ENCODE results near the gene TENM4. TPM values are rescaled to one million over a fixed set of nuclear protein-coding genes. Genes with fewer than 3 reads are reported as not detected.

Gene TENM4
- polyA plus RNA-seq, 3 donors, result 0.31 to 1.7 TPM; not detected in 1

- H2AFZ ChIP-seq (ENCODE audit: insufficient read depth, low read depth, low read length, poor library complexity, severe bottlenecking), result no peak overlapping the region
- Mint-ChIP-seq H3K9me3 (peaks cover 10 to 33% (median 21%) of the 10 kb centered on the region in 7 donors), H3K4me1 (no peaks in the 10 kb centered on the region), H3K27ac (no peak overlapping the region), H3K27me3 (ENCODE audit: low read depth in 3 of 3) (peaks cover 3 to 9% (median 6%) of the 10 kb centered on the region in 3 donors), H3K36me3 (no peaks in the 10 kb centered on the region), H3K4me3 (no peak overlapping the region)
- DNase-seq, result no peak
- no peaks in the 10 kb centered on the region for H3K79me2 ChIP-seq (ENCODE audit: insufficient read depth, low read length)
- H3K4me3 ChIP-seq (replicated peaks in 1 of 3; ENCODE audit: low read depth in 2 of 3, low read length in 3 of 3), result no peak overlapping the region
- intact Hi-C loops (cut with micrococcal nuclease), result no loop called here
- 78% methylated on average over 4 of the region's 5 CpGs for WGBS (ENCODE audit: insufficient coverage)
- H3K9ac ChIP-seq (ENCODE audit: insufficient read depth, low read length, poor library complexity, severe bottlenecking), result no peak overlapping the region
- H3K9me3 ChIP-seq (replicated peaks in 1 of 2; ENCODE audit: control insufficient read depth in 1 of 2, insufficient read depth in 1 of 2, low read length in 2 of 2), result peaks cover 5 to 15% of the 10 kb centered on the region in 2 donors
- no peaks in the 10 kb centered on the region for H3K36me3 ChIP-seq (replicated peaks in 1 of 2; ENCODE audit: control insufficient read depth in 1 of 2, insufficient read depth in 2 of 2, low read length in 2 of 2)
- no peaks in the 10 kb centered on the region for H3K27me3 ChIP-seq (ENCODE audit: control insufficient read depth in 2 of 2, insufficient read depth in 2 of 2, low read length in 2 of 2)
- no peak overlapping the region for H3K4me2 ChIP-seq (replicated peaks; ENCODE audit: extremely low read depth, low read length, poor library complexity, severe bottlenecking)
- no peak overlapping the region for H3K27ac ChIP-seq (ENCODE audit: low read depth in 1 of 2, low read length in 2 of 2)
- no peaks in the 10 kb centered on the region for H3K4me1 ChIP-seq (ENCODE audit: control insufficient read depth in 1 of 2, insufficient read depth in 2 of 2, low read length in 2 of 2)
- no peak for TF ChIP-seq CTCF (IDR thresholded peaks at IDR 0.05)
- H4K20me1 ChIP-seq (ENCODE audit: insufficient read depth, low read length), result no peaks in the 10 kb centered on the region
These were observed 818.2 kb downstream of the TENM4 start for GRCh38 chr11:78622666-78623065.

GRCh38 chr11:78620159-78620558 lies 820.7 kb downstream of the TENM4 start:
- no peak overlapping the region for H3K4me2 ChIP-seq (replicated peaks; ENCODE audit: extremely low read depth, low read length, poor library complexity, severe bottlenecking)
- H3K79me2 ChIP-seq (ENCODE audit: insufficient read depth, low read length), result no peaks in the 10 kb centered on the region
- no CpG with 5 or more reads among the region's 2 CpGs for WGBS (ENCODE audit: insufficient coverage)
- H3K36me3 ChIP-seq (replicated peaks in 1 of 2; ENCODE audit: control insufficient read depth in 1 of 2, insufficient read depth in 2 of 2, low read length in 2 of 2), result no peaks in the 10 kb centered on the region
- no peak overlapping the region for H3K27ac ChIP-seq (ENCODE audit: low read depth in 1 of 2, low read length in 2 of 2)
- no peaks in the 10 kb centered on the region for H3K4me1 ChIP-seq (ENCODE audit: control insufficient read depth in 1 of 2, insufficient read depth in 2 of 2, low read length in 2 of 2)
- Mint-ChIP-seq H3K27ac (no peak overlapping the region), H3K4me3 (no peak overlapping the region), H3K4me1 (no peaks in the 10 kb centered on the region), H3K36me3 (no peaks in the 10 kb centered on the region), H3K27me3 (ENCODE audit: low read depth in 3 of 3) (peaks cover 5 to 6% (median 5%) of the 10 kb centered on the region in 3 donors), H3K9me3 (peaks cover 8 to 33% (median 17%) of the 10 kb centered on the region in 7 donors)
- no peak overlapping the region for H2AFZ ChIP-seq (ENCODE audit: insufficient read depth, low read depth, low read length, poor library complexity, severe bottlenecking)
- TF ChIP-seq CTCF (IDR thresholded peaks at IDR 0.05), result no peak
- no peak overlapping the region for H3K4me3 ChIP-seq (replicated peaks in 1 of 3; ENCODE audit: low read depth in 2 of 3, low read length in 3 of 3)
- H4K20me1 ChIP-seq (ENCODE audit: insufficient read depth, low read length), result no peaks in the 10 kb centered on the region
- H3K27me3 ChIP-seq (ENCODE audit: control insufficient read depth in 2 of 2, insufficient read depth in 2 of 2, low read length in 2 of 2), result no peaks in the 10 kb centered on the region
- peaks cover 5 to 15% of the 10 kb centered on the region in 2 donors for H3K9me3 ChIP-seq (replicated peaks in 1 of 2; ENCODE audit: control insufficient read depth in 1 of 2, insufficient read depth in 1 of 2, low read length in 2 of 2)
- intact Hi-C loops (cut with micrococcal nuclease), result no loop called here
- H3K9ac ChIP-seq (ENCODE audit: insufficient read depth, low read length, poor library complexity, severe bottlenecking), result no peak overlapping the region
- DNase-seq, result no peak

All from CD14-positive monocyte (primary cell).